Measurements from ENCODE around the gene ADPRHL1.

Gene ADPRHL1

GRCh38 chr13:113367020-113367560, 86.2 kb downstream of the ADPRHL1 start:
- DNase-seq = no peak

GRCh38 chr13:113365971-113366588, 87.2 kb downstream of the ADPRHL1 start:
- no peak for DNase-seq

GRCh38 chr13:113365583-113365970, 87.7 kb downstream of the ADPRHL1 start:
- DNase-seq = no peak

- DNase-seq = no peak
These were observed 88.2 kb downstream of the ADPRHL1 start for GRCh38 chr13:113364901-113365582.

GRCh38 chr13:113364311-113364889, 88.9 kb downstream of the ADPRHL1 start:
- no peak for DNase-seq

- no peak for DNase-seq
These were observed 91.9 kb downstream of the ADPRHL1 start for GRCh38 chr13:113361406-113361805.

GRCh38 chr13:113360446-113360845, 92.8 kb downstream of the ADPRHL1 start:
- no peak for DNase-seq

GRCh38 chr13:113359571-113359970, 93.7 kb downstream of the ADPRHL1 start:
- no peak for DNase-seq

GRCh38 chr13:113358653-113359190, 94.6 kb downstream of the ADPRHL1 start:
- DNase-seq = no peak

GRCh38 chr13:113357529-113357928, 95.8 kb downstream of the ADPRHL1 start:
- no peak for DNase-seq

- no peak for DNase-seq
These were observed 96.7 kb downstream of the ADPRHL1 start for GRCh38 chr13:113356596-113356995.

- no peak for DNase-seq
These were observed 97.7 kb downstream of the ADPRHL1 start for GRCh38 chr13:113355621-113356020.

- DNase-seq = no peak
These were observed 98.3 kb downstream of the ADPRHL1 start for GRCh38 chr13:113354831-113355610.

- no peak for DNase-seq
These were observed 100.0 kb downstream of the ADPRHL1 start for GRCh38 chr13:113353254-113353653.

GRCh38 chr13:113351514-113352026, 101.7 kb downstream of the ADPRHL1 start:
- DNase-seq = no peak

GRCh38 chr13:113350938-113351335, 102.4 kb downstream of the ADPRHL1 start:
- no peak for DNase-seq

GRCh38 chr13:113350065-113350937, 103.0 kb downstream of the ADPRHL1 start:
- DNase-seq = no peak
